Activated naive CD8-positive, alpha-beta T cell treated with anti-CD3 and anti-CD28 coated beads for 36 hours (primary cell): Measurements from ENCODE around the gene SNTG2. TPM values are rescaled to one million over a fixed set of nuclear protein-coding genes. Genes with fewer than 3 reads are reported as not detected.
A peak's percentile ranks its signal among the peaks of the same experiment; 100 is the strongest.

Experiments
- DNase-seq: peaks from one replicate; pipeline ENCODE4 v3.0.0; 2021
- H3K27ac Mint-ChIP-seq: one replicate; pipeline ENCODE4 v1.8.0; 2022; ENCODE audit warnings: mild to moderate bottlenecking, moderate library complexity, mixed read lengths
- H3K27me3 Mint-ChIP-seq: one replicate; pipeline ENCODE4 v1.8.0; 2022; ENCODE audit warnings: mild to moderate bottlenecking, mixed read lengths
- H3K36me3 Mint-ChIP-seq: one replicate; pipeline ENCODE4 v1.8.0; 2021; ENCODE audit warnings: mild to moderate bottlenecking, mixed read lengths
- H3K4me1 Mint-ChIP-seq: one replicate; pipeline ENCODE4 v1.8.0; 2021; ENCODE audit warnings: mixed read lengths
- H3K4me3 Mint-ChIP-seq: one replicate; pipeline ENCODE4 v1.8.0; 2022; ENCODE audit warnings: mild to moderate bottlenecking, moderate library complexity, mixed read lengths
- H3K9me3 Mint-ChIP-seq: one replicate; pipeline ENCODE4 v1.8.0; 2022; ENCODE audit warnings: mixed read lengths
- total RNA-seq, 2 experiments: library from RNA; stranded (reverse); gene quantifications; one replicate each; pipeline ENCODE4 v1.2.3, GENCODE V29; 2021

The SNTG2 gene
- total RNA-seq, 2 experiments from 2014 or later, result 3.6 to 3.8 TPM

- H3K4me3 Mint-ChIP-seq, result no peak overlapping the region
- no peaks in the 10 kb centered on the region for H3K27me3 Mint-ChIP-seq
- H3K27ac Mint-ChIP-seq, result no peak overlapping the region
- DNase-seq, result no peak
- H3K9me3 Mint-ChIP-seq, result no peaks in the 10 kb centered on the region
- H3K4me1 Mint-ChIP-seq, result peaks cover 2% of the 10 kb centered on the region
- no peaks in the 10 kb centered on the region for H3K36me3 Mint-ChIP-seq
Observed at GRCh38 chr2:1154710-1155594, 204.3 kb downstream of the SNTG2 start.

GRCh38 chr2:1156059-1156458 is 205.4 kb downstream of the SNTG2 start:
- DNase-seq, result no peak
- Mint-ChIP-seq H3K36me3 (no peaks in the 10 kb centered on the region), H3K4me3 (no peak overlapping the region), H3K27ac (no peak overlapping the region), H3K4me1 (peaks cover 2% of the 10 kb centered on the region), H3K9me3 (no peaks in the 10 kb centered on the region), H3K27me3 (no peaks in the 10 kb centered on the region)

GRCh38 chr2:1156531-1156930 is 205.9 kb downstream of the SNTG2 start:
- Mint-ChIP-seq H3K4me3 (no peak overlapping the region), H3K27ac (no peak overlapping the region), H3K9me3 (no peaks in the 10 kb centered on the region), H3K27me3 (no peaks in the 10 kb centered on the region), H3K4me1 (no peaks in the 10 kb centered on the region), H3K36me3 (no peaks in the 10 kb centered on the region)
- no peak for DNase-seq

GRCh38 chr2:1157107-1157506 is 206.5 kb downstream of the SNTG2 start:
- DNase-seq, result no peak
- no peaks in the 10 kb centered on the region for H3K4me1 Mint-ChIP-seq
- no peaks in the 10 kb centered on the region for H3K9me3 Mint-ChIP-seq
- no peak overlapping the region for H3K4me3 Mint-ChIP-seq
- no peaks in the 10 kb centered on the region for H3K36me3 Mint-ChIP-seq
- no peaks in the 10 kb centered on the region for H3K27me3 Mint-ChIP-seq
- no peak overlapping the region for H3K27ac Mint-ChIP-seq

GRCh38 chr2:1159013-1159412 is 208.4 kb downstream of the SNTG2 start:
- Mint-ChIP-seq H3K4me1 (peaks cover 18% of the 10 kb centered on the region), H3K27ac (no peak overlapping the region), H3K36me3 (peaks cover 17% of the 10 kb centered on the region), H3K9me3 (peaks cover 15% of the 10 kb centered on the region), H3K4me3 (no peak overlapping the region), H3K27me3 (no peaks in the 10 kb centered on the region)
- DNase-seq, result no peak

- H3K9me3 Mint-ChIP-seq, result peaks cover 25% of the 10 kb centered on the region
- H3K27me3 Mint-ChIP-seq, result no peaks in the 10 kb centered on the region
- peaks cover 25% of the 10 kb centered on the region for H3K4me1 Mint-ChIP-seq
- H3K36me3 Mint-ChIP-seq, result peaks cover 34% of the 10 kb centered on the region
- no peak overlapping the region for H3K4me3 Mint-ChIP-seq
- peak overlapping the region; percentile 94 for H3K27ac Mint-ChIP-seq
- DNase-seq, result no peak
Observed at GRCh38 chr2:1162246-1162645, 211.6 kb downstream of the SNTG2 start.

GRCh38 chr2:1162768-1163584 is 212.3 kb downstream of the SNTG2 start:
- peak; percentile 49 for DNase-seq
- peaks cover 25% of the 10 kb centered on the region for H3K9me3 Mint-ChIP-seq
- H3K4me3 Mint-ChIP-seq, result peak overlapping the region; percentile 51
- H3K4me1 Mint-ChIP-seq, result peaks cover 25% of the 10 kb centered on the region
- peak overlapping the region; percentile 94 for H3K27ac Mint-ChIP-seq
- peaks cover 34% of the 10 kb centered on the region for H3K36me3 Mint-ChIP-seq
- no peaks in the 10 kb centered on the region for H3K27me3 Mint-ChIP-seq

- H3K4me3 Mint-ChIP-seq, result no peak overlapping the region
- H3K27me3 Mint-ChIP-seq, result no peaks in the 10 kb centered on the region
- H3K36me3 Mint-ChIP-seq, result peaks cover 44% of the 10 kb centered on the region
- peak overlapping the region; percentile 84 for H3K27ac Mint-ChIP-seq
- H3K4me1 Mint-ChIP-seq, result peaks cover 33% of the 10 kb centered on the region
- peaks cover 31% of the 10 kb centered on the region for H3K9me3 Mint-ChIP-seq
- no peak for DNase-seq
Observed at GRCh38 chr2:1166976-1167375, 216.3 kb downstream of the SNTG2 start.

GRCh38 chr2:1168846-1169245 is 218.2 kb downstream of the SNTG2 start:
- Mint-ChIP-seq H3K9me3 (peaks cover 18% of the 10 kb centered on the region), H3K4me1 (peaks cover 18% of the 10 kb centered on the region), H3K36me3 (peaks cover 29% of the 10 kb centered on the region), H3K4me3 (no peak overlapping the region), H3K27me3 (no peaks in the 10 kb centered on the region), H3K27ac (no peak overlapping the region)
- no peak for DNase-seq

GRCh38 chr2:1169291-1169949 is 218.8 kb downstream of the SNTG2 start:
- Mint-ChIP-seq H3K9me3 (peaks cover 15% of the 10 kb centered on the region), H3K4me3 (no peak overlapping the region), H3K27me3 (no peaks in the 10 kb centered on the region), H3K27ac (no peak overlapping the region), H3K4me1 (peaks cover 14% of the 10 kb centered on the region), H3K36me3 (peaks cover 26% of the 10 kb centered on the region)
- no peak for DNase-seq

GRCh38 chr2:1170241-1170640 is 219.6 kb downstream of the SNTG2 start:
- H3K9me3 Mint-ChIP-seq, result peaks cover 11% of the 10 kb centered on the region
- no peak for DNase-seq
- no peak overlapping the region for H3K27ac Mint-ChIP-seq
- H3K4me1 Mint-ChIP-seq, result peaks cover 10% of the 10 kb centered on the region
- peaks cover 22% of the 10 kb centered on the region for H3K36me3 Mint-ChIP-seq
- H3K27me3 Mint-ChIP-seq, result no peaks in the 10 kb centered on the region
- H3K4me3 Mint-ChIP-seq, result no peak overlapping the region

- Mint-ChIP-seq H3K4me3 (no peak overlapping the region), H3K4me1 (peaks cover 10% of the 10 kb centered on the region), H3K9me3 (peaks cover 10% of the 10 kb centered on the region), H3K27ac (no peak overlapping the region), H3K27me3 (no peaks in the 10 kb centered on the region), H3K36me3 (peaks cover 20% of the 10 kb centered on the region)
- no peak for DNase-seq
Observed at GRCh38 chr2:1170711-1171110, 220.1 kb downstream of the SNTG2 start.

GRCh38 chr2:1173528-1173927 is 222.9 kb downstream of the SNTG2 start:
- H3K36me3 Mint-ChIP-seq, result peaks cover 21% of the 10 kb centered on the region
- no peak for DNase-seq
- no peak overlapping the region for H3K4me3 Mint-ChIP-seq
- no peaks in the 10 kb centered on the region for H3K27me3 Mint-ChIP-seq
- H3K4me1 Mint-ChIP-seq, result peaks cover 9% of the 10 kb centered on the region
- H3K9me3 Mint-ChIP-seq, result peaks cover 6% of the 10 kb centered on the region
- H3K27ac Mint-ChIP-seq, result no peak overlapping the region

- Mint-ChIP-seq H3K27me3 (no peaks in the 10 kb centered on the region), H3K9me3 (peaks cover 14% of the 10 kb centered on the region), H3K4me3 (no peak overlapping the region), H3K36me3 (peaks cover 20% of the 10 kb centered on the region), H3K27ac (no peak overlapping the region), H3K4me1 (peaks cover 4% of the 10 kb centered on the region)
- DNase-seq, result no peak
Observed at GRCh38 chr2:1181893-1182292, 231.2 kb downstream of the SNTG2 start.

- DNase-seq, result no peak
- Mint-ChIP-seq H3K4me3 (no peak overlapping the region), H3K27me3 (no peaks in the 10 kb centered on the region), H3K36me3 (peaks cover 19% of the 10 kb centered on the region), H3K27ac (no peak overlapping the region), H3K9me3 (peaks cover 12% of the 10 kb centered on the region), H3K4me1 (peaks cover 1% of the 10 kb centered on the region)
Observed at GRCh38 chr2:1183300-1183699, 232.7 kb downstream of the SNTG2 start.
